ACC112 (cell line): ENCODE results near the gene MUC6.

ENCODE experiments used
- H2AFZ ChIP-seq: fragments of 200-600 bp; sonication (generic); one replicate; pipeline ENCODE4 v1.6.0; 2017; ENCODE audit warnings: antibody characterized with exemption, low read length; ENCODE audit not compliant: unreplicated experiment
- H3K27ac ChIP-seq: fragments of 200-600 bp; sonication (generic); 2 replicates; pipeline ENCODE4 v1.5.1; 2014; ENCODE audit warnings: low read depth, mild to moderate bottlenecking, antibody characterized with exemption, low read length, moderate library complexity
- H3K27me3 ChIP-seq: fragments of 200-600 bp; sonication (generic); 2 replicates; pipeline ENCODE4 v1.6.1; 2014; ENCODE audit warnings: mild to moderate bottlenecking, antibody characterized with exemption, low read length, moderate library complexity, mixed read lengths; ENCODE audit not compliant: insufficient read depth
- H3K36me3 ChIP-seq: fragments of 200-600 bp; sonication (generic); 2 replicates; pipeline ENCODE4 v1.6.1; 2016; ENCODE audit warnings: mild to moderate bottlenecking, antibody characterized with exemption, low read length, moderate library complexity, mixed read lengths; ENCODE audit not compliant: insufficient read depth
- H3K4me1 ChIP-seq: fragments of 200-600 bp; sonication (generic); one replicate; pipeline ENCODE4 v1.6.1; 2016; ENCODE audit warnings: low read length, mixed read lengths; ENCODE audit not compliant: insufficient read depth, unreplicated experiment, control insufficient read depth
- H3K4me3 ChIP-seq: fragments of 200-600 bp; sonication (generic); 2 replicates; pipeline ENCODE4 v1.5.1; 2014; ENCODE audit warnings: mild to moderate bottlenecking, low read depth, low read length
- H3K79me2 ChIP-seq: fragments of 200-600 bp; sonication (generic); one replicate; pipeline ENCODE4 v1.6.0; 2016; ENCODE audit warnings: low read length; ENCODE audit not compliant: control insufficient read depth, unreplicated experiment, insufficient read depth

MUC6 gene

GRCh38 chr11:1078191-1078601 is 41.7 kb upstream of the MUC6 start:
- H3K4me3 ChIP-seq: no peak overlapping the region
- H3K36me3 ChIP-seq: no peaks in the 10 kb centered on the region

GRCh38 chr11:1077417-1078119 is 41.0 kb upstream of the MUC6 start:
- H3K4me1 ChIP-seq: peaks cover 17% of the 10 kb centered on the region
- no peak overlapping the region for H3K27ac ChIP-seq
- H3K36me3 ChIP-seq: no peaks in the 10 kb centered on the region
- no peaks in the 10 kb centered on the region for H3K79me2 ChIP-seq
- H3K4me3 ChIP-seq: no peak overlapping the region
- H2AFZ ChIP-seq: no peak overlapping the region
- H3K27me3 ChIP-seq: no peaks in the 10 kb centered on the region

More at GRCh38 chr11:1078191-1078601, 41.7 kb upstream of the MUC6 start:
- H3K79me2 ChIP-seq: no peaks in the 10 kb centered on the region
- peaks cover 11% of the 10 kb centered on the region for H3K4me1 ChIP-seq
- no peak overlapping the region for H2AFZ ChIP-seq
- no peaks in the 10 kb centered on the region for H3K27me3 ChIP-seq
- no peak overlapping the region for H3K27ac ChIP-seq

GRCh38 chr11:1077033-1077416 is 40.5 kb upstream of the MUC6 start:
- H3K27ac ChIP-seq: no peak overlapping the region
- H3K36me3 ChIP-seq: no peaks in the 10 kb centered on the region
- no peaks in the 10 kb centered on the region for H3K79me2 ChIP-seq
- H3K27me3 ChIP-seq: no peaks in the 10 kb centered on the region
- H2AFZ ChIP-seq: no peak overlapping the region
- no peak overlapping the region for H3K4me3 ChIP-seq
- peaks cover 21% of the 10 kb centered on the region for H3K4me1 ChIP-seq

- H3K27ac ChIP-seq: no peak overlapping the region
- H3K36me3 ChIP-seq: no peaks in the 10 kb centered on the region
- no peaks in the 10 kb centered on the region for H3K79me2 ChIP-seq
- no peak overlapping the region for H2AFZ ChIP-seq
- H3K4me3 ChIP-seq: no peak overlapping the region
- H3K4me1 ChIP-seq: peaks cover 21% of the 10 kb centered on the region
- no peaks in the 10 kb centered on the region for H3K27me3 ChIP-seq
Measured at GRCh38 chr11:1076061-1076665, 39.6 kb upstream of the MUC6 start.

GRCh38 chr11:1075341-1075911 is 38.9 kb upstream of the MUC6 start:
- Histone ChIP-seq H3K27ac (no peak overlapping the region), H3K79me2 (no peaks in the 10 kb centered on the region), H2AFZ (no peak overlapping the region), H3K36me3 (no peaks in the 10 kb centered on the region), H3K27me3 (no peaks in the 10 kb centered on the region), H3K4me1 (peaks cover 21% of the 10 kb centered on the region), H3K4me3 (no peak overlapping the region)

DNA sequence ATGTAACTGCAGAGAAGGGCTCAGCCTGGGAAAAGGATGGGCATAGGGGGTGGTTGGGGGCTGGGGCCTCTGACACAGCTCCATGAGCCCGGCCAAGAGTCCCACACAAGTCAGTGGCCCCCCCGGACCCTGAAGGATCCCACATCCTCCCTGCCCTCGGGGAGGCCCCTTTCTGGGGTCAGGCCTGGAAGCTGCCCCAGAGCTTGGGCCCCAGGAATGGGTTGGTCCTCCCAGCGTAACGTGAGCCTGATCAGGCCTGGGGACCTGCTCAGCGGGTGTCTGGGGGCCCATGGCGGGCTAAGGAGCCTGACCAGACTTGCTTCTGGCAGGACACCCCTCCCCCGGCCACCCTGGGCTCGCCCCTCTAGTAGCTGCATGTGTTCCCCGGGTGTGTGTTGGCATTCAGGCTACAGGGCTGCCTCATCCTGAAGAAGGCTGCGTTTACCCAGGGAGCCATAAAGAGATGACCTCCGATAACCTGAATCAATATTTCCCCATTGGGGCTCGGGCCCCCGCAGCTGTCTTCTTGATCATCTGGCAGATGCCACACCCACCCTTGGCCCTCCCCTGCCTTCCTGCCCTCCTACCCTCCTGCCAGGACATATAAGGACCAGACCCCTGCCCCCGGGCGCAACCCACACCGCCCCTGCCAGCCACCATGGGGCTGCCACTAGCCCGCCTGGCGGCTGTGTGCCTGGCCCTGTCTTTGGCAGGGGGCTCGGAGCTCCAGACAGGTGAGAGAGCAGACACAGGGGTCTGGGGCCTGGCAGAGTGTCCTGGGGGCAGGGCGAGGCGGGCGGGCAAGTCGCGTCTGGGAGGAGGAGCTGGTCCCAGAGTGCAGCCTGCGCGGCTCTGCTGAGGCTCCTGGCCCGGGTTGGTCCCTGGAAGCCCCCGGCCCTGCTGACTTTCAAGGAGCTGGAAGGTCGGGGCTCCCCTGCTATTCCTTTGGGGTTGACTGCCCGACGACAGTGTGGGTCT is 38.0 kb upstream of the MUC6 start, which contains the start of gene MUC2:
MUC2 (plus strand) TSS at position 631 of the 978 bp plus-strand sequence.
- peak within 1 kb of the TSS; percentile 84 for H2AFZ ChIP-seq
- H3K79me2 ChIP-seq: no peaks in the 10 kb centered on the region
- no peaks in the 10 kb centered on the region for H3K27me3 ChIP-seq
- H3K4me1 ChIP-seq: peaks cover 21% of the 10 kb centered on the region
- peak within 1 kb of the TSS; percentile 15; the same call in 1 of the 2 replicates for H3K27ac ChIP-seq
- no peaks in the 10 kb centered on the region for H3K36me3 ChIP-seq
- H3K4me3 ChIP-seq: no peak within 1 kb of the TSS

GRCh38 chr11:1073851-1074243 is 37.3 kb upstream of the MUC6 start:
- H3K4me3 ChIP-seq: no peak overlapping the region
- no peaks in the 10 kb centered on the region for H3K36me3 ChIP-seq
- H2AFZ ChIP-seq: peak overlapping the region; percentile 84
- H3K27ac ChIP-seq: peak overlapping the region; percentile 15; the same call in 1 of the 2 replicates
- no peaks in the 10 kb centered on the region for H3K79me2 ChIP-seq
- no peaks in the 10 kb centered on the region for H3K27me3 ChIP-seq
- H3K4me1 ChIP-seq: peaks cover 21% of the 10 kb centered on the region

DNA sequence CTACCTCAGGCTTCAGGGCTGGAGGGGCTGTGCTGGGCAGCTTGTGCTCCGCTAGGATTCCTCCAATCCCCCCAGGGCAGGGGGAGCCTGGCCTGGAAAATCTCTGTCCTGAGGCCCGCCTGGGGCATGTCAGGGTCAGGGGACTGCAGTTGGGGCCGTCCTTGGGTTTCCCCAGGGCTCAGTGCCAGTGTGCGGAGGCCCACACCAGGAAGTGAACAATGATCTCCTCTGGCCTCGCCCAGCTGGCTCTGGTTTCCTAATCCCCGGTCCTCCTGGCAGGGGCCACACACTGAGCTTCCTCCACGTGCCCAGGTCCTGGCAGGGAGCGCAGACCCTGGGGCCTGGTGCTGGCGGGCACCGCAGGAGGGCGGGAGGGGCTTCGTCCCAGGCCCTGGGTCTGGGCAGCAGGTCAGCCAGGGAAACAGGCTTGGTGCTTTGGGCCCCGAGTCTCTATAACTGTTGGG is 36.8 kb upstream of the MUC6 start:
- H3K27ac ChIP-seq: peak overlapping the region; percentile 15; the same call in 1 of the 2 replicates
- H3K36me3 ChIP-seq: no peaks in the 10 kb centered on the region
- H3K79me2 ChIP-seq: no peaks in the 10 kb centered on the region
- peak overlapping the region; percentile 84 for H2AFZ ChIP-seq
- H3K4me1 ChIP-seq: peaks cover 21% of the 10 kb centered on the region
- H3K27me3 ChIP-seq: no peaks in the 10 kb centered on the region
- H3K4me3 ChIP-seq: 0 out of 2 replicates have a peak overlapping the region, but pooled peaks have one; percentile 7

GRCh38 chr11:1072821-1073231 is 36.3 kb upstream of the MUC6 start:
- Histone ChIP-seq H3K4me1 (peaks cover 21% of the 10 kb centered on the region), H3K27ac (no peak overlapping the region), H3K79me2 (no peaks in the 10 kb centered on the region), H3K27me3 (peaks cover 3% of the 10 kb centered on the region; the same call in 1 of the 2 replicates), H3K36me3 (no peaks in the 10 kb centered on the region), H3K4me3 (0 out of 2 replicates have a peak overlapping the region, but pooled peaks have one; percentile 7), H2AFZ (peak overlapping the region; percentile 84)
